HG03354 (cell line): ENCODE data around the gene KHNYN.

Experiments
- ATAC-seq: cut with Tn5 transposase; IDR thresholded peaks from one replicate; pipeline ENCODE4 v1.9.1; 2021; ENCODE audit warnings: mild to moderate bottlenecking; ENCODE audit not compliant: unreplicated experiment, poor library complexity, severe bottlenecking

KHNYN gene

GRCh38 chr14:24418492-24418873, 11.3 kb upstream of the KHNYN start:
- ATAC-seq = no peak

GRCh38 chr14:24422261-24422660, 7.5 kb upstream of the KHNYN start:
- no peak for ATAC-seq

DNA sequence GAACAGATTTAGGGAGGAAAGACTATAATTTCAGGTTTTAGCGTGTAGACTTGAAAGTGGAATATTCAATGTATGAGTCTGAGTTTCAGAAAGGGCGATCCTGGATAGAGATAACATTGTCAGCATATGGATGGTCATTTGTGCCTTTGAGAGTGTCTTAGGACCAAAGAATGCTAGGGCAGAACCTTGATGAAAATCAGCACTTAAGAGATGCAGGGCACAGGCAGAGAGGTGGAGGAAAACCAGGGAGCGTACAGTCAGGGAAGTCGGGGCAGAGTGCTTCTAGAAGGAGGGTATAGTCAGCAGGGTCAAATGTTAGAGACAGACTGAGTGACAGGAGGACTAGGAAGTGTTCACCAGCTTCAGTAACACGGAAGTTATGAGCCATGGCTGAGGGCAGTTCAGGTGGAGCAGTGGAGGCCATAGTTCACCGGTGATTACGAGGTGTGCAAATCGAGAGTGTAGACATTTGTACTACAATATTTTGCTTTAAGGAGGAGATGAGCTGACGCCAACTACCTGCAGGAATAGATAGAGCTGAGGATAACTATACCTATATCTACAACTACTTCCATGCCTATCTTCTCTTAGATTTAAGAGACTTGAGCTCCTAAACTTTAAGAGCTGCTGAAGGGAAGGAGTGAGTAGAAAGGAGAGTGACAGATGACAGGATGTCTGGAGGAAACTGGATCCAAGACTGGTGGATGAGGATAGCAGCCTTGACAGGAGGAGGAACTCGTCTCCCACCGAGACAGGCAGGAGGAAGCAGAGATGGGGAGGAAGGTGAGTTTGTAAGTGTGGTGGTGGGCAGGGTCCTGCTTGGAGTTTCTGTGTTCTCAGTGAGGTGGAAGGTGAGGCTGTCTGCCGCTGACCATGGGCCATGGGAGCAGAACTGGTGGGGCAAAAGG, 6.8 kb upstream of the KHNYN start:
- ATAC-seq = no peak

- ATAC-seq = no peak
Observed at GRCh38 chr14:24425704-24426103, 4.0 kb upstream of the KHNYN start.

DNA sequence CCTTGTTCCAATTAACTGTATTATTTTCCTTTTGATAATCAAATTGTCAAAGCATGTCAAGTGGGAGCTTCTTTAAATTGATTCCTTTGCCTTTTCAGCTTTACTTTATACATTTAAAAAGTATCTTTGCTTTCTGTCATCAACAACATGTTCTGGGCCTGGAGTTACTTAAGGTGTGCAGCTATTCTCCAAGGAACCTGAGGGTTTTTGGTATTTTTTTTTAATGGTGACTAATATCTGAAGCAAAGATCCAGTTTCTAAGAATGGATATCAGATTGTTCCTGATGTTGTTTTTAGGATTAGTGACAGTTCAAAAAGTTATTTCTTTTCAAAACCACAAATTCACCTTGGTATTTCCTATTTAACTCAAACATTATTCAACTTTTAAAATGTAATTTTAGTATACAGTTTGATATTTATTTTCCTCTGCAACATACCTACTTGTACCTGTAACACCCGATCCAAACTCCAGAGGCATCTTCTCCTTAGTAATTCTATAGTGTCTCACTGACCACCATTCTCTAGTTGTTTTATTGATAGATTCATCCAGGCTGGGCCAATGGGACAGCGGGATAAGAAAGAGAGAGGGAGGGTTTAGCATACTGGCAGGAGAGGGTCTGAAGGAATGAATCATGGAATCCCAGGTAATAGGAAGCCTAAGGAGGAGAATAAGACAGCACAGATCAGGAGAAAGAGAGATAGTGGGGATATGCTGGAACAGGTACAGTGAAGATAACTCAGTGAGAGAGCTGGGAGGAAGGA, 3.4 kb upstream of the KHNYN start:
- no peak for ATAC-seq

GRCh38 chr14:24426912-24427536, 2.7 kb upstream of the KHNYN start:
- no peak for ATAC-seq

DNA sequence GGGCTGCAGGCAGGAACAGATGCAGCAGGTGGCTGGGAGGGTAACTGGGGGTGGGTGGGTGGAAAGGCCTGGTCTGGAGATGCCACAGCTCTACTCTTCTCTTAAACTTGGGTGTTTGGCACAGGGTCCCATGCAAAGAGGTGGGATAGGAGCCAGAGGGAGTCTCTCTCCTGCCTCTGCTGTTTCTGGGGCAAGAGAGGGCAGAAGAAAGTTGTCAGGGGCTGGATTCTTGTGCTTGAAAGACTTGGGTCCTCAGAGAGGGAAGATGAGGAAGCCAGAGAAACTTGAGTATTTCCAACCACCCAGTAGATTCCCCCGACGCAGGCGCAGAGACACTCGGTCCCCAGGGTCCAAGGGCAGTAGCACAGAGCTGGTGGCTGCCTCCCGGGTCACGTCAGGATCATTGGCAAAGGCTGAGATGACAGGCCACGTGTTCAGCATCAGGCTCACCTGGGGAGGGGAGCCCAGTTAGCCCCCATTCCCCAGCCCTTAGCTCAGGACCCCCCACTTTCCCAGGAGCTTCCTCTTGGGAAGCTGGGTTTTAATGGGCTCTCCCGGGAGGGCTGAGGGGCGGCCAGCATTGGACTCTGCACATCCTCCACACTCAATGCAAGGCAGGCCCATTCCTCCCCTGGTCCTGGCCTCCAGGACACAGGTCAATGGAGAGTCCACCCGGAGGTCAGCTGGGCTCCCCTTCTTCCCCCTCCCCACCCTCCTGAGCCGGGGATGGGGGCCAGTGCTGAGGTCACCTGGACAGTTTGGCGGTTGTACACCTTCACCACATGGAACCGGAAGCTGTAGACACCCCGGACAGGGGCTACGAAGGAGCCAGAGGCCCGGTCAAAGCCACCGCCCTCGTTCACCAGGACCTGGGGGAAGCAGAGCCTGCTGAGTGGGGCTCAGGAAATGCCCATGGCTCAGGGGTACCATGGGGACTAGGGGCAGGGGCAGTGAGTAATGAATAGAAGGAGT, 1.9 kb upstream of the KHNYN start:
- no peak for ATAC-seq

GRCh38 chr14:24428628-24429394, 943 bp upstream of the KHNYN start:
- ATAC-seq = no peak

GRCh38 chr14:24430143-24430681, 458 bp downstream of the KHNYN start:
- ATAC-seq = peak; percentile 59

DNA sequence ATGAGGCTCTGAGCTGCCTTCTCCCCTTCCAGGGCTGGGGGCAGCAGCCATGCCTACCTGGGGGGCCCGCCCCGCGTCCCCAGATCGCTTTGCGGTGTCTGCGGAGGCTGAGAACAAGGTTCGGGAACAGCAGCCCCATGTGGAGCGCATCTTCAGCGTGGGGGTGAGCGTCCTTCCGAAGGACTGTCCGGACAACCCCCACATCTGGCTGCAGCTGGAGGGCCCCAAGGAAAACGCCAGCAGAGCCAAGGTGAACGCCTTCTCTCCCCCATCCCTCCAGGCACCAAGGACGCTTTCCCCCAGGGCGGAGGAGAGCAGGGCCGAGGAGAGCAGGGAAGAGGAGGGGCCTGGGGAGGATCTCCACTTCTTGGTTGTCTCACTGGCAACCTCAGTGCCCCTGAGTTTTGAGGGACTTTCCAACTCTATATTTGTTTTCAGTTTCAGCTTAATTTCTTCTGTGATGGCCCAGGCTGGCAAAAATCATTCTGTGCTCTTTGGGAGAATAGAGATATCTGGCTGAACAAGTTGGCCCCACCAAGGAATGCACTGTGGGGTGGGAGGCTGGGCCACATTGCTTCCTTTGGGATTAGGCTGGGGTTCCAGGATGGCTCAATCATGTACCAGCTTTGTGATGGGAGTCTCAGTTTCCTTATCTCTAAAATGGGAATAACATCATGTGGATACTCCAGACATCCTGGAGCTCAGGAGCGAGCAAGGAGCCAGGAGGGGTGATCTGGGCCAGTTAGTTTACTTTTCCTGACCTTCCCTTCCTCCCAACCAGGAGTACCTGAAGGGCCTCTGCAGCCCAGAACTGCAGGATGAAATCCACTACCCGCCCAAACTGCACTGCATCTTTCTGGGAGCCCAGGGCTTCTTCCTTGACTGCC, 1.2 kb downstream of the KHNYN start:
- peak; percentile 45 for ATAC-seq

GRCh38 chr14:24431569-24432258, 2.0 kb downstream of the KHNYN start:
- ATAC-seq = peak; percentile 60

DNA sequence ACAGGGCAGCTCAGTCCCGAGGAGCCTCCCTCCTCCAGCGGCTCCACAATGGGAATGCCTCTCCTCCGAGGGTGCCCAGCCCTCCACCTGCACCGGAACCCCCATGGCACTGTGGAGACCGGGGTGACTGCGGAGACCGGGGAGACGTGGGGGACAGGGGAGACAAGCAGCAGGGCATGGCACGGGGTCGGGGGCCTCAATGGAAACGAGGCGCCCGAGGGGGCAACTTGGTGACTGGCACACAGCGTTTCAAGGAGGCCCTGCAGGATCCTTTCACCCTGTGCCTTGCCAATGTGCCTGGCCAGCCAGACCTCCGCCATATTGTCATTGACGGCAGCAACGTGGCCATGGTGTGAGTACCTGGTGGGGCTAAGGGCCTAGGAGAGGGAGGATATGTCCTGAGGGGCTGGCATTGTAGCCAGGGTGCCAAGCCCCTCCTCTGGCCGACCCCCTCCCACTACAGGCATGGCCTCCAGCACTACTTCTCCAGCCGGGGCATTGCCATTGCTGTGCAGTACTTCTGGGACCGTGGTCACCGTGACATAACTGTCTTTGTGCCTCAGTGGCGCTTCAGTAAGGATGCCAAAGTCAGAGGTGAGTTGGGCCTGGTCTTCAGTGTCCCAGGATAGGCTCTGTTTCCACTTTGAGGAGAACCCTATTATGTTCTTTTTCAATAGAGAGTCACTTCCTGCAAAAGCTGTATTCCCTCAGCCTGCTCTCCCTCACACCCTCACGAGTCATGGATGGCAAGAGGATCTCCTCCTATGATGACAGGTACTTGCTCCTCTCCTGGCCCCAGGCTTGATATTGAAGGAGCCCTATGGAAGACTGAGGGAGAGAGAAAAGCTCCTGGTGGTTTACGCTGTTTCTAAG, 2.7 kb downstream of the KHNYN start:
- no peak for ATAC-seq

DNA sequence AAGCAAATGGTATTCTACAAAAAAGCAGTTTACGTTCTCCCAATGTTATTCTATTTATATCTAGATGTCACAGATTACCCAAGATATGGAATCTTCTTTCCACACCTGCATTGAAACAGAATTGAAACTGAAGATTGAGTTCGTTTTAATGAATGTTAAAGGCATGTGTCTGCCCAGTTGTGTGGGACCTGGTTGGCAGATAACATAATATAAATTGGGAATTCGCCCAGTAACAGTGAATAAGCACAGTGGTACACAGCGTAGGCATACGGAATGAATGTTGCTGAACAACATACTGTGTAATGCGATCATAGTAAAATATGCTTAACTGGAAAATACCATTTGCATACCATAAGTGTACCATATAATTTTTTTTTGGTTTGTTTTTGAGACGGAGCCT, 4.3 kb downstream of the KHNYN start:
- no peak for ATAC-seq

- ATAC-seq = no peak
Observed at GRCh38 chr14:24434676-24435075, 4.9 kb downstream of the KHNYN start.

DNA sequence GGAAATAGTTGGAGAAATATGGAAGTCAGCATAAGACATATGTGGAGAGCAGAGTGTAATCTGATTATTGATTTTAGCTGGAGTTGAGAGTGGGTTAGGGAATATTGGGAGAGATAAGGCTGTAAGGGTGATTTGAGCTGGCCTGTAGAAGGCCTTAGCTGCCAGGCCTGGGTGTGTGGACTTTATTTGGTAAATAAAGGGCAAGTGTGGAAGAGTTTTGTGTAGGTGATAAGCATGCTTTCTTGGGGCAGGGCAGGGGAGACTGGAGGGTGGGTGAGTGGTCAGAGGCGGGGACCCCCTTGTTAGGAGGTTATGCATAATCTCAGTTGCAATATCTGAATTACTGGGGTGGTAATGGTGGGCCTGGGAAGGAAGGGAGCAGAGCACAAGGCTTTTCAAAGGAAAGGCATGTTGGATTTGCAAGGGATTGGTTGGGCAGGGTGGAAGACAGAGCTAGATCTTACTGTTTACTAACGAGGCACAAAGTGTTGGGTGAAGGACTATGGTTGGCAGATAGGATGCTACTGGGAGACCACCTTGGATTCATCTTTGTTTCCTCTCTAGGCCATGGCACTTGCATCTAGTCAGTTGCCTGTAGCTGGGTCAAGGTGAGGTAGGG, 5.5 kb downstream of the KHNYN start:
- no peak for ATAC-seq

DNA sequence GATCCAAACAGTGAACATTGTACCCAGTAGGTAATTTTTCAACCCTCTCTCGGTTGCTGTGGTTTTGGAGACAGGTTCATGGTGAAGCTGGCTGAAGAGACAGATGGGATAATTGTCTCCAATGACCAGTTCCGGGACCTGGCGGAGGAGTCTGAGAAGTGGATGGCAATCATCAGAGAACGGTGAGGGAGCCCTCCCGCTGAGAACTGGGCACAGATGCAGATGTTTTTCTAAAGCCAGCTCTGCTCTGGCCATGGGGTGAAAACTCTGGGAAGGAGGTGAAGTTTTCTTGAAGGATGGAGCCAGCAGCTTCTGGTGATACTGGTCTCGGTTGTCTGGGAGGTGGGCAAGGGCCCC, 6.2 kb downstream of the KHNYN start:
- no peak for ATAC-seq
